GM23338 (cell line): ENCODE results near the gene KIRREL3. TPM values are rescaled to one million over a fixed set of nuclear protein-coding genes. Genes with fewer than 3 reads are reported as not detected.

Source experiments
- ATAC-seq: fragments of 200-7000 bp; cut with Tn5 transposase; 3 replicates; pipeline ENCODE4 v1.9.1; 2020
- DNase-seq: peaks from one replicate; pipeline ENCODE4 v3.0.0-alpha.2; 2015; ENCODE audit warnings: low spot score
- H2AFZ ChIP-seq: fragments of 200-600 bp; sonication (generic); 2 replicates; pipeline ENCODE4 v1.8.0; 2016; ENCODE audit warnings: antibody characterized with exemption, mild to moderate bottlenecking, moderate library complexity
- H3F3A ChIP-seq: fragments of 200-600 bp; sonication (generic); replicated peaks from 2 replicates; pipeline ENCODE4 v1.8.0; 2017; ENCODE audit warnings: antibody characterized with exemption, mixed run types, low read depth
- H3K27ac ChIP-seq: fragments of 200-600 bp; sonication (generic); 2 replicates; pipeline ENCODE4 v1.6.1; 2016; ENCODE audit warnings: low read depth
- H3K27me3 ChIP-seq: fragments of 200-600 bp; sonication (generic); 2 replicates; pipeline ENCODE4 v1.8.0; 2016; ENCODE audit warnings: mild to moderate bottlenecking, mixed run types, moderate library complexity; ENCODE audit not compliant: insufficient read depth
- H3K36me3 ChIP-seq: fragments of 200-600 bp; sonication (generic); 2 replicates; pipeline ENCODE4 v1.8.0; 2016; ENCODE audit warnings: mild to moderate bottlenecking; ENCODE audit not compliant: insufficient read depth
- H3K4me1 ChIP-seq: fragments of 200-600 bp; sonication (generic); 2 replicates; pipeline ENCODE4 v1.8.0; 2016; ENCODE audit warnings: mild to moderate bottlenecking, moderate library complexity; ENCODE audit not compliant: insufficient read depth
- H3K4me2 ChIP-seq: fragments of 200-600 bp; sonication (generic); 2 replicates; pipeline ENCODE4 v1.7.1; 2017; ENCODE audit warnings: mixed run types
- H3K4me3 ChIP-seq: fragments of 200-600 bp; sonication (generic); 2 replicates; pipeline ENCODE4 v1.6.1; 2016; ENCODE audit warnings: mixed run types
- H3K79me2 ChIP-seq: fragments of 200-600 bp; sonication (generic); replicated peaks from 2 replicates; pipeline ENCODE4 v1.8.0; 2017; ENCODE audit warnings: mild to moderate bottlenecking; ENCODE audit not compliant: insufficient read depth
- H3K9me2 ChIP-seq: fragments of 200-600 bp; sonication (generic); 2 replicates; pipeline ENCODE4 v1.8.0; 2017; ENCODE audit not compliant: insufficient read depth
- H4K20me1 ChIP-seq: fragments of 200-600 bp; sonication (generic); replicated peaks from 2 replicates; pipeline ENCODE4 v1.8.0; 2017; ENCODE audit warnings: mild to moderate bottlenecking; ENCODE audit not compliant: insufficient read depth
- H3K27ac Mint-ChIP-seq: 2 replicates; pipeline ENCODE4 v1.8.0; 2020; ENCODE audit warnings: inconsistent platforms, mild to moderate bottlenecking, moderate library complexity, mixed read lengths
- H3K27me3 Mint-ChIP-seq: 3 replicates; pipeline ENCODE4 v1.8.0; 2022; ENCODE audit warnings: low read depth, mild to moderate bottlenecking, moderate library complexity, mixed read lengths, inconsistent platforms; ENCODE audit not compliant: insufficient read depth, poor library complexity
- H3K36me3 Mint-ChIP-seq: 3 replicates; pipeline ENCODE4 v1.8.0; 2021; ENCODE audit warnings: low read depth, mild to moderate bottlenecking, inconsistent platforms, moderate library complexity, mixed read lengths
- H3K4me1 Mint-ChIP-seq: 3 replicates; pipeline ENCODE4 v1.8.0; 2020; ENCODE audit warnings: mild to moderate bottlenecking, inconsistent platforms, mixed read lengths
- H3K4me3 Mint-ChIP-seq: 3 replicates; pipeline ENCODE4 v1.8.0; 2021; ENCODE audit warnings: moderate library complexity, mild to moderate bottlenecking, inconsistent platforms, mixed read lengths
- H3K9me3 Mint-ChIP-seq: 3 replicates; pipeline ENCODE4 v1.8.0; 2020; ENCODE audit warnings: moderate library complexity, mild to moderate bottlenecking, inconsistent platforms, mixed read lengths
- CREB1 ChIP-seq: fragments of 250-450 bp; sonication (Bioruptor Pico); IDR thresholded peaks from 2 replicates; pipeline ENCODE4 v1.5.0; 2020; ENCODE audit warnings: low read depth, mild to moderate bottlenecking, moderate library complexity
- ETS1 ChIP-seq: IDR thresholded peaks from 2 replicates; pipeline ENCODE4 v1.6.1; 2016; ENCODE audit warnings: antibody characterized with exemption
- EZH2 ChIP-seq: fragments of 200-600 bp; sonication (generic); IDR thresholded peaks from one replicate; pipeline ENCODE4 v1.8.0; 2017; ENCODE audit warnings: antibody characterized with exemption, mild to moderate bottlenecking, low read depth; ENCODE audit not compliant: unreplicated experiment
- EZH2phosphoT487 ChIP-seq: fragments of 200-600 bp; sonication (generic); IDR thresholded peaks from one replicate; pipeline ENCODE4 v1.8.1; 2018; ENCODE audit warnings: antibody characterized with exemption; ENCODE audit not compliant: unreplicated experiment
- JUNB ChIP-seq: IDR thresholded peaks from one replicate; pipeline ENCODE4 v1.6.1; 2016; ENCODE audit warnings: antibody characterized with exemption; ENCODE audit not compliant: unreplicated experiment
- NANOG ChIP-seq: IDR thresholded peaks from 2 replicates; pipeline ENCODE4 v1.6.1; 2016; ENCODE audit warnings: antibody characterized with exemption, borderline replicate concordance
- POLR2AphosphoS5 ChIP-seq: IDR thresholded peaks from 2 replicates; pipeline ENCODE4 v1.6.1; 2016; ENCODE audit warnings: antibody characterized with exemption, low read depth
- STAT1 ChIP-seq: IDR thresholded peaks from one replicate; pipeline ENCODE4 v1.6.1; 2016; ENCODE audit warnings: antibody characterized with exemption; ENCODE audit not compliant: unreplicated experiment
- ZNF114 ChIP-seq: fragments of 250-450 bp; sonication (Bioruptor Pico); IDR thresholded peaks from 2 replicates; pipeline ENCODE4 v1.5.0; 2020; ENCODE audit warnings: mild to moderate bottlenecking, moderate library complexity
- ZNF331 ChIP-seq: fragments of 250-450 bp; sonication (Bioruptor Pico); IDR thresholded peaks from 2 replicates; pipeline ENCODE4 v1.5.0; 2020; ENCODE audit warnings: low read depth, mild to moderate bottlenecking, moderate library complexity
- ZNF462 ChIP-seq: fragments of 250-450 bp; sonication (Bioruptor Pico); IDR thresholded peaks from 2 replicates; pipeline ENCODE4 v1.5.0; 2020; ENCODE audit warnings: mild to moderate bottlenecking, moderate library complexity
- polyA plus RNA-seq: library from polyadenylated mRNA; unstranded; fragments of >200 nt; fragmentation: Nextera tagmentation; extraction: Ambion mirVana; gene quantifications from 2 replicates; pipeline ENCODE4 v1.2.1, GENCODE V29; 2016
- total RNA-seq: library from RNA; depleted of rRNA; stranded (reverse); fragments of >200 nt; shearing (Covaris generic); gene quantifications from 2 replicates; pipeline ENCODE4 v1.2.3, GENCODE V29; 2014
- TF ChIP-seq, protein P1 (sequence below): IDR thresholded peaks from one replicate; pipeline ENCODE4 v1.6.1; 2018; ENCODE audit warnings: antibody characterized with exemption; ENCODE audit not compliant: unreplicated experiment
- TF ChIP-seq, protein P2 (sequence below), 2 experiments: fragments of 200-600 bp in 1 of 2; sonication (generic) in 1 of 2; conservative IDR thresholded peaks; 2 replicates each; pipeline versions ENCODE4 v1.5.1 to v1.6.1; 2016 to 2017; ENCODE audit warnings: antibody characterized with exemption in 2 of 2, low read depth in 2 of 2, mild to moderate bottlenecking in 2 of 2, moderate library complexity in 1 of 2

KIRREL3 gene
- total and polyA plus RNA-seq, 2 experiments from 2014 or later = 0.13 to 1.5 TPM

- Histone ChIP-seq H3K4me2 (no peak overlapping the region), H3F3A (no peaks in the 10 kb centered on the region), H4K20me1 (no peaks in the 10 kb centered on the region), H3K36me3 (no peaks in the 10 kb centered on the region), H3K79me2 (no peaks in the 10 kb centered on the region), H3K4me1 (peaks cover 20% of the 10 kb centered on the region), H2AFZ (no peak overlapping the region), H3K27ac (no peak overlapping the region), H3K27me3 (no peaks in the 10 kb centered on the region), H3K9me2 (no peaks in the 10 kb centered on the region; the same call in 1 of the 2 replicates), H3K4me3 (no peak overlapping the region)
- DNase-seq (no peak), ATAC-seq (no peak)
- no peaks in the 10 kb centered on the region for H3K36me3 Mint-ChIP-seq
- H3K4me3 Mint-ChIP-seq = no peak overlapping the region
- peaks cover 15% of the 10 kb centered on the region for H3K27me3 Mint-ChIP-seq
- no peak overlapping the region for H3K27ac Mint-ChIP-seq
- H3K9me3 Mint-ChIP-seq = peaks cover 6% of the 10 kb centered on the region; the same call in 2 of the 3 replicates
- peaks cover 25% of the 10 kb centered on the region for H3K4me1 Mint-ChIP-seq
- no peak for TF ChIP-seq EZH2phosphoT487
- no peak for TF ChIP-seq JUNB
- TF ChIP-seq ZNF114 (CRISPR knock-in tag) = no peak
- TF ChIP-seq, protein P1, sequence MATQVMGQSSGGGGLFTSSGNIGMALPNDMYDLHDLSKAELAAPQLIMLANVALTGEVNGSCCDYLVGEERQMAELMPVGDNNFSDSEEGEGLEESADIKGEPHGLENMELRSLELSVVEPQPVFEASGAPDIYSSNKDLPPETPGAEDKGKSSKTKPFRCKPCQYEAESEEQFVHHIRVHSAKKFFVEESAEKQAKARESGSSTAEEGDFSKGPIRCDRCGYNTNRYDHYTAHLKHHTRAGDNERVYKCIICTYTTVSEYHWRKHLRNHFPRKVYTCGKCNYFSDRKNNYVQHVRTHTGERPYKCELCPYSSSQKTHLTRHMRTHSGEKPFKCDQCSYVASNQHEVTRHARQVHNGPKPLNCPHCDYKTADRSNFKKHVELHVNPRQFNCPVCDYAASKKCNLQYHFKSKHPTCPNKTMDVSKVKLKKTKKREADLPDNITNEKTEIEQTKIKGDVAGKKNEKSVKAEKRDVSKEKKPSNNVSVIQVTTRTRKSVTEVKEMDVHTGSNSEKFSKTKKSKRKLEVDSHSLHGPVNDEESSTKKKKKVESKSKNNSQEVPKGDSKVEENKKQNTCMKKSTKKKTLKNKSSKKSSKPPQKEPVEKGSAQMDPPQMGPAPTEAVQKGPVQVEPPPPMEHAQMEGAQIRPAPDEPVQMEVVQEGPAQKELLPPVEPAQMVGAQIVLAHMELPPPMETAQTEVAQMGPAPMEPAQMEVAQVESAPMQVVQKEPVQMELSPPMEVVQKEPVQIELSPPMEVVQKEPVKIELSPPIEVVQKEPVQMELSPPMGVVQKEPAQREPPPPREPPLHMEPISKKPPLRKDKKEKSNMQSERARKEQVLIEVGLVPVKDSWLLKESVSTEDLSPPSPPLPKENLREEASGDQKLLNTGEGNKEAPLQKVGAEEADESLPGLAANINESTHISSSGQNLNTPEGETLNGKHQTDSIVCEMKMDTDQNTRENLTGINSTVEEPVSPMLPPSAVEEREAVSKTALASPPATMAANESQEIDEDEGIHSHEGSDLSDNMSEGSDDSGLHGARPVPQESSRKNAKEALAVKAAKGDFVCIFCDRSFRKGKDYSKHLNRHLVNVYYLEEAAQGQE = no peak
- TF ChIP-seq NANOG = no peak
- TF ChIP-seq, protein P2, sequence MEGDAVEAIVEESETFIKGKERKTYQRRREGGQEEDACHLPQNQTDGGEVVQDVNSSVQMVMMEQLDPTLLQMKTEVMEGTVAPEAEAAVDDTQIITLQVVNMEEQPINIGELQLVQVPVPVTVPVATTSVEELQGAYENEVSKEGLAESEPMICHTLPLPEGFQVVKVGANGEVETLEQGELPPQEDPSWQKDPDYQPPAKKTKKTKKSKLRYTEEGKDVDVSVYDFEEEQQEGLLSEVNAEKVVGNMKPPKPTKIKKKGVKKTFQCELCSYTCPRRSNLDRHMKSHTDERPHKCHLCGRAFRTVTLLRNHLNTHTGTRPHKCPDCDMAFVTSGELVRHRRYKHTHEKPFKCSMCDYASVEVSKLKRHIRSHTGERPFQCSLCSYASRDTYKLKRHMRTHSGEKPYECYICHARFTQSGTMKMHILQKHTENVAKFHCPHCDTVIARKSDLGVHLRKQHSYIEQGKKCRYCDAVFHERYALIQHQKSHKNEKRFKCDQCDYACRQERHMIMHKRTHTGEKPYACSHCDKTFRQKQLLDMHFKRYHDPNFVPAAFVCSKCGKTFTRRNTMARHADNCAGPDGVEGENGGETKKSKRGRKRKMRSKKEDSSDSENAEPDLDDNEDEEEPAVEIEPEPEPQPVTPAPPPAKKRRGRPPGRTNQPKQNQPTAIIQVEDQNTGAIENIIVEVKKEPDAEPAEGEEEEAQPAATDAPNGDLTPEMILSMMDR (conservative IDR thresholded peaks at IDR 0.05; ENCODE audit: low read depth in 2 of 2) = no peak
- TF ChIP-seq STAT1 = no peak
- TF ChIP-seq ZNF331 (CRISPR knock-in tag) = no peak
- no peak for TF ChIP-seq EZH2
- no peak for TF ChIP-seq POLR2AphosphoS5
- no peak for TF ChIP-seq ETS1
- no peak for TF ChIP-seq CREB1
- TF ChIP-seq ZNF462 (CRISPR knock-in tag) = no peak
Measured at GRCh38 chr11:126598344-126599216, 402.0 kb downstream of the KIRREL3 start.
